ENCODE data around the gene SSR2. TPM values are rescaled to one million over a fixed set of nuclear protein-coding genes. Genes with fewer than 3 reads are reported as not detected.
"Not testable (repeated sequence)": the region's sequence is repeated elsewhere in the genome, so short reads cannot be mapped to it uniquely, and the experiment has no call there.

The SSR2 gene
- total and polyA plus RNA-seq, 2 experiments from 2014 or later = 136 to 291 TPM

GRCh38 chr1:156045076-156045475 is 24.3 kb upstream of the SSR2 start (continued):
- no peak for TF ChIP-seq ETS1 (IDR thresholded peaks at IDR 0.05)
- TF ChIP-seq EZH2phosphoT487 (IDR thresholded peaks at IDR 0.05; ENCODE audit: unreplicated experiment) = no peak
- TF ChIP-seq POLR2AphosphoS5 (IDR thresholded peaks at IDR 0.05; ENCODE audit: low read depth) = no peak
- TF ChIP-seq STAT1 (IDR thresholded peaks at IDR 0.05; ENCODE audit: unreplicated experiment) = no peak
- no peak for TF ChIP-seq JUNB (IDR thresholded peaks at IDR 0.05; ENCODE audit: unreplicated experiment)
- no peak for TF ChIP-seq CREB1 (CRISPR knock-in tag; IDR thresholded peaks at IDR 0.05; ENCODE audit: low read depth)

DNA sequence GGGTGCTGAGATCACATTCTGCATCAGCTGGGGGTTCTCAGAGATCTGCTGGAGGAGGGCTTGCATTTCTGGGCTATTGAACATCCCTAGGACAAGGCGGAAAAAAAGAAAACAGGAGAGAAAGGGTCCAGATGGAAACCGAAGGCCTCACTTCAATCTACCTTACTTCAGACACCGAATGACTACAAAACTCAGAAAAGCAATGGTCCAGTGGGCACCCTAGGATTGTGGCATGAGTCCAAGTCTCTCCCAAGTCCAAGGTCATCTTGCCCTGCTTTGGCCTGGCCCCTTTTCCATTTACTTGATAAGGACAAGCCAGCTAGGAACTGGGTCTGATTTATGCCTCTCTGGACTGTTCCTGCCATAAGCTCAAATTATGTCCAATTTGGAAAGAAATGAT is 22.1 kb upstream of the SSR2 start:
- Mint-ChIP-seq H3K9me3 (no peaks in the 10 kb centered on the region), H3K27ac (no peak overlapping the region), H3K36me3 (ENCODE audit: low read depth) (peaks cover 49% of the 10 kb centered on the region), H3K4me3 (no peak overlapping the region), H3K27me3 (ENCODE audit: insufficient read depth, low read depth, poor library complexity) (peaks cover 2% of the 10 kb centered on the region), H3K4me1 (no peaks in the 10 kb centered on the region)
- DNase-seq (ENCODE audit: low spot score) (no peak), ATAC-seq (no peak)
- Histone ChIP-seq H3K4me1 (ENCODE audit: insufficient read depth) (no peaks in the 10 kb centered on the region), H3K27me3 (ENCODE audit: insufficient read depth) (no peaks in the 10 kb centered on the region), H3K36me3 (ENCODE audit: insufficient read depth) (peaks cover 6% of the 10 kb centered on the region), H3K9me2 (ENCODE audit: insufficient read depth) (no peaks in the 10 kb centered on the region), H2AFZ (no peak overlapping the region), H3K4me3 (no peak overlapping the region), H3K27ac (ENCODE audit: low read depth) (no peak overlapping the region), H3K4me2 (no peak overlapping the region), H3F3A (replicated peaks; ENCODE audit: low read depth) (peaks cover 4% of the 10 kb centered on the region; the same call in 1 of the 2 replicates), H4K20me1 (replicated peaks; ENCODE audit: insufficient read depth) (peaks cover 3% of the 10 kb centered on the region; the same call in 1 of the 2 replicates), H3K79me2 (replicated peaks; ENCODE audit: insufficient read depth) (no peaks in the 10 kb centered on the region)
- TF ChIP-seq, protein P1, sequence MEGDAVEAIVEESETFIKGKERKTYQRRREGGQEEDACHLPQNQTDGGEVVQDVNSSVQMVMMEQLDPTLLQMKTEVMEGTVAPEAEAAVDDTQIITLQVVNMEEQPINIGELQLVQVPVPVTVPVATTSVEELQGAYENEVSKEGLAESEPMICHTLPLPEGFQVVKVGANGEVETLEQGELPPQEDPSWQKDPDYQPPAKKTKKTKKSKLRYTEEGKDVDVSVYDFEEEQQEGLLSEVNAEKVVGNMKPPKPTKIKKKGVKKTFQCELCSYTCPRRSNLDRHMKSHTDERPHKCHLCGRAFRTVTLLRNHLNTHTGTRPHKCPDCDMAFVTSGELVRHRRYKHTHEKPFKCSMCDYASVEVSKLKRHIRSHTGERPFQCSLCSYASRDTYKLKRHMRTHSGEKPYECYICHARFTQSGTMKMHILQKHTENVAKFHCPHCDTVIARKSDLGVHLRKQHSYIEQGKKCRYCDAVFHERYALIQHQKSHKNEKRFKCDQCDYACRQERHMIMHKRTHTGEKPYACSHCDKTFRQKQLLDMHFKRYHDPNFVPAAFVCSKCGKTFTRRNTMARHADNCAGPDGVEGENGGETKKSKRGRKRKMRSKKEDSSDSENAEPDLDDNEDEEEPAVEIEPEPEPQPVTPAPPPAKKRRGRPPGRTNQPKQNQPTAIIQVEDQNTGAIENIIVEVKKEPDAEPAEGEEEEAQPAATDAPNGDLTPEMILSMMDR (conservative IDR thresholded peaks at IDR 0.05; ENCODE audit: low read depth in 2 of 2) = no peak
- no peak for TF ChIP-seq ZNF114 (CRISPR knock-in tag; IDR thresholded peaks at IDR 0.05)

DNA sequence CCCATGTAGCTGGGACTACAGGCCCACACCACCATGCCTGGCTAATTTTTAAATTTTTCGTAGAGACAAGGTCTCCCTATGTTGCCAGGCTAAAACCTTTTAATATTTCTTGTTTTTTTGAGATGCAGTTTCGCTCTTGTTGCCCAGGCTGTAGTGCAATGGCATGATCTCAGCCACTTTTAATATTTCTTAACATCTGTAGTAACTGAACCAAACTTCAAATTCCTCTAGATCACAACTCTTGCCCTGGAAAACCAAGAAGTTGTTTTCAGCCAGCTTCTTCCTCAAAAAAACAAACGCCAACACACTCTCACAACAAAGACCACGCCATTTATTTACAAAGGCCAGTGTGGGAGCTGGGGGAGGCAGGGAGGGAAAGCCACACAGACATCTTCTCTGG is 14.2 kb upstream of the SSR2 start:
- not testable (repeated sequence) for H3K4me2 ChIP-seq; H2AFZ ChIP-seq; H3K27me3 ChIP-seq (ENCODE audit: insufficient read depth); H3K4me1 Mint-ChIP-seq; H3K4me3 Mint-ChIP-seq; DNase-seq (ENCODE audit: low spot score); H3K27ac Mint-ChIP-seq; ATAC-seq; H4K20me1 ChIP-seq (replicated peaks; ENCODE audit: insufficient read depth); H3K4me1 ChIP-seq (ENCODE audit: insufficient read depth); H3K9me2 ChIP-seq (ENCODE audit: insufficient read depth); H3K4me3 ChIP-seq; H3F3A ChIP-seq (replicated peaks; ENCODE audit: low read depth); H3K36me3 ChIP-seq (ENCODE audit: insufficient read depth); H3K9me3 Mint-ChIP-seq; H3K27me3 Mint-ChIP-seq (ENCODE audit: insufficient read depth, low read depth, poor library complexity); H3K79me2 ChIP-seq (replicated peaks; ENCODE audit: insufficient read depth)
- H3K36me3 Mint-ChIP-seq (ENCODE audit: low read depth) = peaks cover 24% of the 10 kb centered on the region
- 0 out of 2 replicates have a peak overlapping the region, but pooled peaks have one; percentile 55 for H3K27ac ChIP-seq (ENCODE audit: low read depth)
